Keratinocyte (primary cell): ENCODE data around the gene NUCKS1. TPM values are rescaled to one million over a fixed set of nuclear protein-coding genes. Genes with fewer than 3 reads are reported as not detected.

Experiments
- DNase-seq: peaks from one replicate; pipeline ENCODE4 v3.0.0-alpha.2; 2011; ENCODE audit warnings: low read depth, missing footprints, low spot score
- FAIRE-seq: peaks from 2 replicates; lab custom pipeline; 2011; peaks lifted over from hg19 to GRCh38; lab: Jason Lieb, UNC
- H2AFZ ChIP-seq: 2 replicates; pipeline ENCODE4 v1.6.0; 2012; ENCODE audit warnings: low read length, control low read depth, inconsistent platforms; ENCODE audit not compliant: control insufficient read depth
- H3K27ac ChIP-seq: 2 replicates; pipeline ENCODE4 v1.5.1; 2011; ENCODE audit warnings: low read length; ENCODE audit not compliant: control insufficient read depth, insufficient read depth
- H3K27me3 ChIP-seq: 3 replicates; pipeline ENCODE4 v1.6.0; 2011; ENCODE audit warnings: low read length; ENCODE audit not compliant: control insufficient read depth, insufficient read depth; ENCODE audit errors: extremely low read depth
- H3K36me3 ChIP-seq, 2 experiments: 2 replicates in 1 of 2; 3 replicates in 1 of 2; pipeline ENCODE4 v1.5.1; 2011; ENCODE audit warnings: low read length in 2 of 2, mild to moderate bottlenecking in 1 of 2; ENCODE audit not compliant: control insufficient read depth in 2 of 2, insufficient read depth in 2 of 2; ENCODE audit errors: extremely low read depth in 1 of 2
- H3K4me1 ChIP-seq: 3 replicates; pipeline ENCODE4 v1.5.1; 2011; ENCODE audit warnings: low read length; ENCODE audit not compliant: control insufficient read depth, insufficient read depth; ENCODE audit errors: extremely low read depth
- H3K4me2 ChIP-seq: 3 replicates; pipeline ENCODE4 v1.6.0; 2011; ENCODE audit warnings: low read depth, low read length; ENCODE audit not compliant: control insufficient read depth, insufficient read depth; ENCODE audit errors: extremely low read depth
- H3K4me3 ChIP-seq, 3 experiments: fragments of 200-600 bp in 1 of 3; sonication (generic) in 1 of 3; 2 replicates in 2 of 3; 3 replicates in 1 of 3; pipeline ENCODE4 v1.5.1; 2011 to 2016; ENCODE audit warnings: low read length in 3 of 3, mild to moderate bottlenecking in 3 of 3, control low read depth in 2 of 3, inconsistent platforms in 1 of 3, low read depth in 1 of 3, mixed read lengths in 1 of 3, mixed run types in 1 of 3, moderate library complexity in 1 of 3; ENCODE audit not compliant: control insufficient read depth in 2 of 3, insufficient read depth in 2 of 3; ENCODE audit errors: extremely low read depth in 1 of 3
- H3K79me2 ChIP-seq: 2 replicates; pipeline ENCODE4 v1.6.0; 2012; ENCODE audit warnings: low read length; ENCODE audit not compliant: control insufficient read depth, insufficient read depth
- H3K9ac ChIP-seq: 3 replicates; pipeline ENCODE4 v1.6.0; 2011; ENCODE audit warnings: low read length; ENCODE audit not compliant: control insufficient read depth, insufficient read depth; ENCODE audit errors: extremely low read depth
- H3K9me1 ChIP-seq: 3 replicates; pipeline ENCODE4 v1.6.0; 2011; ENCODE audit warnings: low read length; ENCODE audit not compliant: control insufficient read depth, insufficient read depth; ENCODE audit errors: extremely low read depth
- H3K9me3 ChIP-seq: 2 replicates; pipeline ENCODE4 v1.5.1; 2012; ENCODE audit warnings: low read depth, low read length; ENCODE audit not compliant: control insufficient read depth
- H4K20me1 ChIP-seq: 3 replicates; pipeline ENCODE4 v1.6.0; 2011; ENCODE audit warnings: low read length; ENCODE audit not compliant: control insufficient read depth, insufficient read depth; ENCODE audit errors: extremely low read depth
- CTCF ChIP-seq, 3 experiments: IDR thresholded peaks in 1 of 3; conservative IDR thresholded peaks in 1 of 3; optimal IDR thresholded peaks in 1 of 3; 2 replicates in 2 of 3; 3 replicates in 1 of 3; pipeline versions ENCODE3 to v1.5.1; 2011; ENCODE audit warnings: low read length in 3 of 3, mild to moderate bottlenecking in 3 of 3, moderate library complexity in 2 of 3, control low read depth in 1 of 3, inconsistent platforms in 1 of 3; ENCODE audit not compliant: insufficient read depth in 2 of 3; ENCODE audit errors: extremely low read depth in 1 of 3
- EZH2 ChIP-seq: IDR thresholded peaks from one replicate; pipeline ENCODE4 v1.6.1; 2012; ENCODE audit warnings: inconsistent platforms, mild to moderate bottlenecking, low read length, moderate library complexity
- dilution Hi-C: fragments of 300-500 bp; cut with MboI; formaldehyde crosslinking; loops from one replicate; pipeline ENCODE4 v1.7.0; 2020; ENCODE audit warnings: low sequenced_read_pairs; ENCODE audit not compliant: extremely low pct_ligation_motif_present
- polyA plus RNA-seq, 5 experiments: library from polyadenylated mRNA; depleted of rRNA in 3 of 5; stranded (reverse) in 3 of 5; stranded (forward) in 1 of 5; unstranded in 1 of 5; fragments of >200 nt; gene quantifications; 1 replicate in 1 of 5; 2 replicates in 3 of 5; 3 replicates in 1 of 5; pipeline versions ENCODE4 v1.2.1 to v1.2.3, GENCODE V29; 2011 to 2012; ENCODE audit warnings: missing spikeins in 2 of 5, low read depth in 1 of 5, low replicate concordance in 1 of 5

NUCKS1 gene
- polyA plus RNA-seq, 1 donor (not counting 4 experiments of a cell fraction or from before 2014, with no cell fraction given), result 71.6 TPM

DNA sequence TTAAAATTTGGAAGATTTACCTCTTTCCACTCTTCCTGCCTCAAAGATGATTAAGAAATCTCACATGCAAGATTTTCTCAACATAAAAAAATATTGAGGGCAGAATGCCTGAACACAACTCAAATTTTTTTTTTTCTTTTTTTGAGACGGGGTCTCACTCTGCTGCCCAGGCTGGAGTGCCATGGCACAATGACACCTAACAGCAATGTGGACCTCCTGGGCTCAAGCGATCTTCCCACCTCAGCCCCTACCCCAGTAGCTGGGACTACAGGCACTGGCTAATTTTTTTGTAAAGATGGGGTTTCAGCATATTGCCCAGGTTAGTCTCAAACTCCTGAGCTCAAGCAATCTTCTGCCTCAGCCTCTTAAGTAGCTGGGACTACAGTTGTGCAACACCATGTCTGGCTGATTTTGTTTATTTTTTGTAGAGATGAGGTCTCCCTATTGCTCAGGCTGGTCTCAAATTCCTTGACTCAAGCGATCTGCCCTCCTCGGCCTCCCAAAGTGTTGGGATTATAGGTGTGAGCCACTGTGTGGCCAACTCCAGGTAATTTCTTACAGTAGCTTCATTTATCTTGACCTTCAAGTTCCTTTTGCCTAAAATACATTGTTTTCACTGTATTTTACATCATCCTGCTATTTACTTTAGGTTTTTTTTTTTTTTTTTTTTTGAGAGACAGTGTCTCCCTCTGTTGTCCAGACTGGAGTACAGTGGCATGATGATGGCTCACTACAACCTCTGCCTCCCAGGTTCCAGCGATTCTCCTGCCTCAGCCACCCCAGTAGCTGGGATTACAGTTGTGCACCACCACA, 10.4 kb downstream of the NUCKS1 start:
- FAIRE-seq (no peak), DNase-seq (no peak)
- Histone ChIP-seq H3K4me1 (no peaks in the 10 kb centered on the region), H3K9ac (no peak overlapping the region), H3K27ac (no peak overlapping the region), H4K20me1 (peaks cover 9% of the 10 kb centered on the region), H2AFZ (no peak overlapping the region), H3K9me1 (no peaks in the 10 kb centered on the region), H3K4me2 (no peak overlapping the region), H3K9me3 (no peaks in the 10 kb centered on the region), H3K36me3 (no peaks in the 10 kb centered on the region), H3K4me3 (no peak overlapping the region), H3K79me2 (peaks cover 81% of the 10 kb centered on the region), H3K27me3 (no peaks in the 10 kb centered on the region)
- dilution Hi-C loops, result no loop called here
- TF ChIP-seq CTCF (optimal IDR thresholded peaks at IDR 0.05 in 1 of 3, IDR thresholded peaks at IDR 0.05 in 1 of 3, conservative IDR thresholded peaks at IDR 0.05 in 1 of 3; ENCODE audit: extremely low read depth in 1 of 3, insufficient read depth in 2 of 3, low read length in 3 of 3), result no peak
- TF ChIP-seq EZH2, result no peak

GRCh38 chr1:205735218-205735617, 14.8 kb downstream of the NUCKS1 start:
- FAIRE-seq, result no peak
- dilution Hi-C loops, result no loop called here
- peaks cover 9% of the 10 kb centered on the region for H4K20me1 ChIP-seq

More at GRCh38 chr1:205735218-205735617, 14.8 kb downstream of the NUCKS1 start:
- H3K27ac ChIP-seq, result no peak overlapping the region
- H3K4me3 ChIP-seq, result no peak overlapping the region
- no peak overlapping the region for H2AFZ ChIP-seq
- TF ChIP-seq EZH2, result no peak
- H3K79me2 ChIP-seq, result peaks cover 81% of the 10 kb centered on the region
- no peak overlapping the region for H3K4me2 ChIP-seq
- H3K36me3 ChIP-seq, result no peaks in the 10 kb centered on the region
- H3K4me1 ChIP-seq, result no peaks in the 10 kb centered on the region
- H3K9me1 ChIP-seq, result no peaks in the 10 kb centered on the region
- H3K9ac ChIP-seq, result no peak overlapping the region
- no peaks in the 10 kb centered on the region for H3K9me3 ChIP-seq
- no peaks in the 10 kb centered on the region for H3K27me3 ChIP-seq
- no peak for DNase-seq
